ENCODE data around the gene RHBDL1. TPM values are rescaled to one million over a fixed set of nuclear protein-coding genes. Genes with fewer than 3 reads are reported as not detected.

RHBDL1 gene
- total RNA-seq, 2 donors from 2014 or later: 0.42 to 8.0 TPM

- no peak for ATAC-seq (ENCODE audit: insufficient number of reproducible peaks, low FRiP score, low read depth)
Measured at GRCh38 chr16:671353-672131, 3.9 kb upstream of the RHBDL1 start.

DNA sequence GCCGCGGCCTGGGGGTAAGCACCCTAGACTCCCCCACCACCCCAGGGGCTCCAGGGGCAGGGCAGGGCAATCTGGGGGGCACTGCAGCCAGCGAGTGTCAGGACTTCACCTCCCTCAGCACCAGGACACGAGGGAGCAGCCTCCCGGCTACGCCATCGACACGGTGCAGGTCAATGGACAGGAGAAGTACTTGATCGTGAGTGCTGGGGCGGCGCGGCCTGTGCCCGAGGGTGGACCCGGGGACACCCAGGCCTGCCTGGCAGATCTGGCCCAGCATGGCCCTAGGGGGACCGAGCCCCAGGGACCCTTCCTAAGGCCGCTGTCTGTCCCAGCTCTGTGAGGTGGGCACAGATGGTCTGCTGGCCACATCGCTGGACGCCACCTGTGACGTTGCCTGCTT is 3.1 kb upstream of the RHBDL1 start:
- Histone ChIP-seq H3K4me1 (ENCODE audit: control insufficient read depth in 1 of 2, low read depth in 2 of 2) (peaks cover 12 to 30% of the 10 kb centered on the region in 2 donors), H3K4me3 (no peak overlapping the region), H3K36me3 (peaks cover 35% of the 10 kb centered on the region), H3K27me3 (replicated peaks; ENCODE audit: insufficient read depth) (no peaks in the 10 kb centered on the region), H3K9me3 (no peaks in the 10 kb centered on the region), H3K27ac (no peak overlapping the region)
- TF ChIP-seq, protein P1, sequence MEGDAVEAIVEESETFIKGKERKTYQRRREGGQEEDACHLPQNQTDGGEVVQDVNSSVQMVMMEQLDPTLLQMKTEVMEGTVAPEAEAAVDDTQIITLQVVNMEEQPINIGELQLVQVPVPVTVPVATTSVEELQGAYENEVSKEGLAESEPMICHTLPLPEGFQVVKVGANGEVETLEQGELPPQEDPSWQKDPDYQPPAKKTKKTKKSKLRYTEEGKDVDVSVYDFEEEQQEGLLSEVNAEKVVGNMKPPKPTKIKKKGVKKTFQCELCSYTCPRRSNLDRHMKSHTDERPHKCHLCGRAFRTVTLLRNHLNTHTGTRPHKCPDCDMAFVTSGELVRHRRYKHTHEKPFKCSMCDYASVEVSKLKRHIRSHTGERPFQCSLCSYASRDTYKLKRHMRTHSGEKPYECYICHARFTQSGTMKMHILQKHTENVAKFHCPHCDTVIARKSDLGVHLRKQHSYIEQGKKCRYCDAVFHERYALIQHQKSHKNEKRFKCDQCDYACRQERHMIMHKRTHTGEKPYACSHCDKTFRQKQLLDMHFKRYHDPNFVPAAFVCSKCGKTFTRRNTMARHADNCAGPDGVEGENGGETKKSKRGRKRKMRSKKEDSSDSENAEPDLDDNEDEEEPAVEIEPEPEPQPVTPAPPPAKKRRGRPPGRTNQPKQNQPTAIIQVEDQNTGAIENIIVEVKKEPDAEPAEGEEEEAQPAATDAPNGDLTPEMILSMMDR (IDR thresholded peaks at IDR 0.05): no peak
- DNase-seq (ENCODE audit: low spot score) (no peak), ATAC-seq (ENCODE audit: insufficient number of reproducible peaks, low FRiP score, low read depth) (no peak)

More at GRCh38 chr16:671353-672131, 3.9 kb upstream of the RHBDL1 start:
- Histone ChIP-seq H3K9me3 (no peaks in the 10 kb centered on the region), H3K36me3 (peaks cover 35% of the 10 kb centered on the region), H3K27me3 (replicated peaks; ENCODE audit: insufficient read depth) (no peaks in the 10 kb centered on the region), H3K4me3 (no peak overlapping the region), H3K27ac (no peak overlapping the region), H3K4me1 (ENCODE audit: control insufficient read depth in 1 of 2, low read depth in 2 of 2) (peaks cover 12 to 32% of the 10 kb centered on the region in 2 donors)
- no peak for DNase-seq (ENCODE audit: low spot score)
- TF ChIP-seq, protein P1 (IDR thresholded peaks at IDR 0.05): no peak

GRCh38 chr16:672851-673250 is 2.6 kb upstream of the RHBDL1 start:
- no peaks in the 10 kb centered on the region for H3K9me3 ChIP-seq
- ATAC-seq (ENCODE audit: insufficient number of reproducible peaks, low FRiP score, low read depth) (no peak), DNase-seq (ENCODE audit: low spot score) (no peak)
- peaks cover 35% of the 10 kb centered on the region for H3K36me3 ChIP-seq
- TF ChIP-seq, protein P1 (IDR thresholded peaks at IDR 0.05): no peak
- no peaks in the 10 kb centered on the region for H3K27me3 ChIP-seq (replicated peaks; ENCODE audit: insufficient read depth)
- H3K4me1 ChIP-seq (ENCODE audit: control insufficient read depth in 1 of 2, low read depth in 2 of 2): peaks cover 12 to 27% of the 10 kb centered on the region in 2 donors
- H3K27ac ChIP-seq: no peak overlapping the region
- no peak overlapping the region for H3K4me3 ChIP-seq

- peaks cover 35% of the 10 kb centered on the region for H3K36me3 ChIP-seq
- ATAC-seq (ENCODE audit: insufficient number of reproducible peaks, low FRiP score, low read depth) (no peak), DNase-seq (ENCODE audit: low spot score) (no peak)
- peaks cover 12 to 27% of the 10 kb centered on the region in 2 donors for H3K4me1 ChIP-seq (ENCODE audit: control insufficient read depth in 1 of 2, low read depth in 2 of 2)
- no peaks in the 10 kb centered on the region for H3K9me3 ChIP-seq
- H3K27ac ChIP-seq: no peak overlapping the region
- TF ChIP-seq, protein P1 (IDR thresholded peaks at IDR 0.05): no peak
- no peak overlapping the region for H3K4me3 ChIP-seq
- H3K27me3 ChIP-seq (replicated peaks; ENCODE audit: insufficient read depth): no peaks in the 10 kb centered on the region
Measured at GRCh38 chr16:673399-673991, 2.0 kb upstream of the RHBDL1 start.

DNA sequence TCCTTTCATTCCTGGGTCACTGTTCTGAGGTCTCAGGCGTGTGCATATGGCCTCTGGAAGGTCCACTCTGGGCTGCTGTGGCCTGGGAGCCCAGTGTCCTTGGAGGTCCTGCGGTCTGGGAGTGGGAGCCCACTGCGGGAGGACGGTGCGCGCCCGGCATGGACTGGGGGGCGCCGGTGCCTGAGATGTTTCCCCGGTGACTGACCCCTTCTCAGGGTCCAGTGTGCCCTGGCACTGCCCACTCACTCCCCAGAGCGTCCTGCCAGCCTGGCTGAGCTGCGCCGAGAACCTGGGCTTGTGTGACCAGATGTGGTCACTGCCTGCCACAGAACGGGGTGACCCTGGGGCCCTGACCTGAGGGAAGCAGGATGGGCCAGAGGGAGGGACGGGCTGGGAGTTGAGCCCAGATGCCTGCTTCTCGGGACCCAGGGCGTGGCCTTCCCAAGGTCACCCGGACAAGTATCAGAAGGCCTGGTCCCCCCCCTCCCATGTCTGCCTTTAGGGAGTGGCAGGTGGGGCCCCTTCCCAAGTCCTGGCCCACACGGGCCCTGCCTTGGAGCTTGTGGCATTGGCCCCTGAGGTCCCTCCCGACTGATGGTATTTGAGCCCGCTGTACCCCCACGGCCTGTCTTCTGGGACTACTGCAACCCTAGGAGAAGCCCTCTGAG is 1.1 kb upstream of the RHBDL1 start:
- DNase-seq (ENCODE audit: low spot score) (no peak), ATAC-seq (ENCODE audit: insufficient number of reproducible peaks, low FRiP score, low read depth) (no peak)
- Histone ChIP-seq H3K4me3 (no peak overlapping the region), H3K27ac (no peak overlapping the region), H3K9me3 (no peaks in the 10 kb centered on the region), H3K27me3 (replicated peaks; ENCODE audit: insufficient read depth) (no peaks in the 10 kb centered on the region), H3K4me1 (ENCODE audit: control insufficient read depth in 1 of 2, low read depth in 2 of 2) (peaks cover 8 to 24% of the 10 kb centered on the region in 2 donors), H3K36me3 (peaks cover 35% of the 10 kb centered on the region)
- TF ChIP-seq, protein P1 (IDR thresholded peaks at IDR 0.05): no peak
